MCF 10A (cell line): ENCODE results near the gene SOX6. TPM values are rescaled to one million over a fixed set of nuclear protein-coding genes. Genes with fewer than 3 reads are reported as not detected.

Experiments used
- BruUV-seq: library from RNA; stranded (reverse); fragments of 400-500 nt; replicated peaks from 2 replicates; lab custom pipeline; 2021; lab: Mats Ljungman, UMichigan
- CTCF ChIA-PET: fragments of 300-600 bp; sonication (Branson Sonifier 250); formaldehyde crosslinking; extraction: SDS; loops from one replicate; lab custom pipeline; 2021; ENCODE audit warnings: antibody characterized with exemption, inconsistent platforms; lab: Yijun Ruan, JAX
- POLR2A ChIA-PET: fragments of 300-600, 350-650 bp; sonication (Branson Sonifier 250); formaldehyde crosslinking; extraction: SDS; loops from one replicate; lab custom pipeline; 2020; ENCODE audit warnings: antibody characterized with exemption, inconsistent platforms; lab: Yijun Ruan, JAX
- DNase-seq: peaks from one replicate; pipeline ENCODE4 v3.0.0-alpha.2; 2018; ENCODE audit not compliant: unreplicated experiment
- H3K27ac Mint-ChIP-seq: one replicate; pipeline ENCODE4 v1.8.0; 2022; ENCODE audit warnings: mild to moderate bottlenecking, low read depth, mixed read lengths; ENCODE audit not compliant: unreplicated experiment
- H3K27me3 Mint-ChIP-seq: one replicate; pipeline ENCODE4 v1.8.0; 2022; ENCODE audit warnings: mixed read lengths; ENCODE audit not compliant: insufficient read depth, unreplicated experiment
- H3K36me3 Mint-ChIP-seq: one replicate; pipeline ENCODE4 v1.8.0; 2022; ENCODE audit warnings: mild to moderate bottlenecking, moderate library complexity, mixed read lengths; ENCODE audit not compliant: insufficient read depth, unreplicated experiment
- H3K4me1 Mint-ChIP-seq: one replicate; pipeline ENCODE4 v1.8.0; 2022; ENCODE audit warnings: mixed read lengths; ENCODE audit not compliant: insufficient read depth, unreplicated experiment
- H3K4me3 Mint-ChIP-seq: one replicate; pipeline ENCODE4 v1.8.0; 2022; ENCODE audit warnings: mild to moderate bottlenecking, moderate library complexity, mixed read lengths; ENCODE audit not compliant: unreplicated experiment
- H3K9me3 Mint-ChIP-seq: one replicate; pipeline ENCODE4 v1.8.0; 2022; ENCODE audit warnings: mixed read lengths; ENCODE audit not compliant: unreplicated experiment
- intact Hi-C: fragments of 100-400 bp; cut with micrococcal nuclease; formaldehyde crosslinking; loops from 2 replicates; pipeline ENCODE4 v1.14.1; 2022
- total RNA-seq: library from RNA; stranded (reverse); gene quantifications from 2 replicates; pipeline ENCODE4 v1.2.3, GENCODE V29; 2022
- TF ChIP-seq, protein P1 (sequence below): fragments of 200-600 bp; IDR thresholded peaks from one replicate; pipeline ENCODE4 v1.8.0; 2022; ENCODE audit warnings: antibody characterized with exemption, mild to moderate bottlenecking; ENCODE audit not compliant: unreplicated experiment

Gene SOX6
- total RNA-seq, 1 experiment from 2014 or later: 6.4 TPM

DNA sequence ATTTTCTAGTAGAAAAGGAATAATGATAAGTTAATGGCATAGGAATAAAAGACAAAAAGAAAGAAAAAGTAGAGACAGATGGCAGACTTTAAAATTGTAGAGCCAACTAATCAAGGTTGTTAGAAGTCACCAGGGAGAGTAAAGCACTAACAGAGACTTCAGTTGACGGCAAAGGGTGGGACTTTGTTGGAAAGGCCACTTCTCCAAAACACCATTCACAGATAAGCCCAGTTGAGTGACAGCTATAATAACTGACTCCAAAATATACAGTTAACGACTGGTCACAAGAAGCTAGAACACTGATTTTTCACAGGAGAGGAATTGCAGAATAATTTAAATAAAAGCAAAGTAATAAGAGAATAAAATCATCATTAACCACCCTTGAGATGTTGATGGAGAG, 16.0 kb upstream of the SOX6 start:
- intact Hi-C loops: no loop called here
- Mint-ChIP-seq H3K4me1 (no peaks in the 10 kb centered on the region), H3K36me3 (no peaks in the 10 kb centered on the region), H3K4me3 (no peak overlapping the region), H3K27me3 (no peaks in the 10 kb centered on the region), H3K27ac (no peak overlapping the region), H3K9me3 (no peaks in the 10 kb centered on the region)
- DNase-seq: no peak
- TF ChIP-seq, protein P1, sequence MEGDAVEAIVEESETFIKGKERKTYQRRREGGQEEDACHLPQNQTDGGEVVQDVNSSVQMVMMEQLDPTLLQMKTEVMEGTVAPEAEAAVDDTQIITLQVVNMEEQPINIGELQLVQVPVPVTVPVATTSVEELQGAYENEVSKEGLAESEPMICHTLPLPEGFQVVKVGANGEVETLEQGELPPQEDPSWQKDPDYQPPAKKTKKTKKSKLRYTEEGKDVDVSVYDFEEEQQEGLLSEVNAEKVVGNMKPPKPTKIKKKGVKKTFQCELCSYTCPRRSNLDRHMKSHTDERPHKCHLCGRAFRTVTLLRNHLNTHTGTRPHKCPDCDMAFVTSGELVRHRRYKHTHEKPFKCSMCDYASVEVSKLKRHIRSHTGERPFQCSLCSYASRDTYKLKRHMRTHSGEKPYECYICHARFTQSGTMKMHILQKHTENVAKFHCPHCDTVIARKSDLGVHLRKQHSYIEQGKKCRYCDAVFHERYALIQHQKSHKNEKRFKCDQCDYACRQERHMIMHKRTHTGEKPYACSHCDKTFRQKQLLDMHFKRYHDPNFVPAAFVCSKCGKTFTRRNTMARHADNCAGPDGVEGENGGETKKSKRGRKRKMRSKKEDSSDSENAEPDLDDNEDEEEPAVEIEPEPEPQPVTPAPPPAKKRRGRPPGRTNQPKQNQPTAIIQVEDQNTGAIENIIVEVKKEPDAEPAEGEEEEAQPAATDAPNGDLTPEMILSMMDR: no peak
- CTCF ChIA-PET: no interaction called here
- POLR2A ChIA-PET: no interaction called here
- no TSS peak for BruUV-seq

DNA sequence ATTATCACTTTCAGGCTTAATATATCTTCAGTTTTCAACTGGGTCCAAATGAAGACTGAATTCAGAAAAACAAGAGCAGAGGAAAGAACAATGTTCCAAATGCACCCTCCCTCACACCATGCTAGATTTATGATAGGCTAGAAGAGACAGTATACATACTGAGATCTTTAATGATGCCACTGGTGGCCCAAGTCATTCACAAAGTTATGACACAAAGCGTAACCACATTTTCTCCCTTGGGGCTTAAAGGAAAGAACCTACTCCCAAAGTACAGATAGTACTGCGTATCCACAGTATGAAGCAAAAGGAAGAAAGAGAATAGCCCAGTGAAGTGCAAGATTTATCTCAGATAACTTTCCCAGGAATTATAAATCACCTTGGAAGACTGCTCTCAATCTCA, 10.9 kb upstream of the SOX6 start:
- CTCF ChIA-PET: interaction anchor here (1.1 kb wide), 1 partner anchor 40 kb away, joined by 3 read pairs; no protein-coding TSS in a partner anchor
- Mint-ChIP-seq H3K27me3 (no peaks in the 10 kb centered on the region), H3K9me3 (no peaks in the 10 kb centered on the region), H3K27ac (no peak overlapping the region), H3K36me3 (no peaks in the 10 kb centered on the region), H3K4me1 (no peaks in the 10 kb centered on the region), H3K4me3 (no peak overlapping the region)
- POLR2A ChIA-PET: no interaction called here
- TF ChIP-seq, protein P1: no peak
- intact Hi-C loops: no loop called here
- BruUV-seq: no TSS peak
- no peak for DNase-seq

DNA sequence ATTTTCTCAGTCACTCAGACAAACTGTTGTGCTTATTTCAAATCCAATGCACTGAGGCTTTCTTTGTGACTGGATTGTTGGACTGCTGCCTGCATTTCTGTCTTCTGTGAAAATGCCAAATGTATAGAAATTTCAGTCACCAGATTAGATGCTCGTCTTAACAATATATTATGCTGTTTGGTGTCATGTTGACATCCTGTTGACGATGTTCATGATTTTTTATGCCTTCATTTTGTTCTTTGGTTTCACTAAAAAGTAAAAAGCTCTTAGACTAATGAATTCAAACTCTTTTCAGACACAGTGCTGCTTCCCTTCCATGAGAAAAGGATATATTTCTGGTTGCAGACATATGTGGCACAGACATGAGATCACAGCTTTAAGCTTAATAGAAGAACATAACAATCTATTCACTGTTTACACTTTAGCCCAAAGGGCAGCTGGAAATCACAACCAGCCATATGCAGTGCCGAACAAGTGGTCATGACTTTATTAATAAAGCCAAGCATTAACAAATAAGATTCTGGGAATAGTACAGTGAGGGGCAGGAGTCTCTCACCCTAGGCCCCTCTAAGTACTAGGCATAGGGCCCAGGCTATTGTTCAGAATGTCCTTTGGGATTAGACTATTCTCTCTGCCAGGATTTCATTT, 9.4 kb upstream of the SOX6 start:
- Mint-ChIP-seq H3K4me1 (no peaks in the 10 kb centered on the region), H3K9me3 (no peaks in the 10 kb centered on the region), H3K4me3 (no peak overlapping the region), H3K36me3 (no peaks in the 10 kb centered on the region), H3K27me3 (no peaks in the 10 kb centered on the region), H3K27ac (no peak overlapping the region)
- no TSS peak for BruUV-seq
- CTCF ChIA-PET: interaction anchor here (0.7 kb wide), 1 partner anchor 11 kb away, joined by 3 read pairs; no protein-coding TSS in a partner anchor
- TF ChIP-seq, protein P1: no peak
- POLR2A ChIA-PET: no interaction called here
- no peak for DNase-seq
- intact Hi-C loops: no loop called here

DNA sequence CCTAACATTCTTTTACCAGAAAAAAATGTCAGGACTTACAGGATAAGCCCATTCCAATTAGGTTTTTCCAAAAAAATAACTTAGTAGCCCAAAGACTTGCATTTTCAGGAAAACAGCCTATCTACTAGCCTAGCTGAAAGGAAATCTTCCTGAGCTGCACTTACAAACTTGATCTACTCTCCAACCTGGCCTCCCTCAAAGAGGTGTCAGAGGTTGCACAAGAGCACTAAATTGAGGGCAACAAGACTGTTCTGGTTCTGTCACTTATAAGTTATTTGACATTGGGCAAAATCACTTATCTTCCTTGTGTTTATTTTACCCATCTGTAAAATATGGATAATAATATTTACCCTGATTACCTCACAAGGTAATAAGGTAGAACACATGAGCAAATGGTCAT, 7.9 kb upstream of the SOX6 start:
- Mint-ChIP-seq H3K9me3 (no peaks in the 10 kb centered on the region), H3K36me3 (no peaks in the 10 kb centered on the region), H3K27me3 (no peaks in the 10 kb centered on the region), H3K27ac (no peak overlapping the region), H3K4me3 (no peak overlapping the region), H3K4me1 (no peaks in the 10 kb centered on the region)
- intact Hi-C loops: no loop called here
- BruUV-seq: no TSS peak
- ChIA-PET CTCF (no interaction called here), POLR2A (interaction anchor here (0.6 to 1.2 kb wide), 2 partner anchors 90 to 243 kb away, joined by 3 read pairs; no protein-coding TSS in a partner anchor)
- TF ChIP-seq, protein P1: no peak
- no peak for DNase-seq
